GM21717 (cell line): ENCODE data around the gene SH3GLB2.
"Not testable (repeated sequence)": the region's sequence is repeated elsewhere in the genome, so short reads cannot be mapped to it uniquely, and the experiment has no call there.

Experiments used
- ATAC-seq: cut with Tn5 transposase; IDR thresholded peaks from one replicate; pipeline ENCODE4 v1.9.1; 2021; ENCODE audit warnings: mild to moderate bottlenecking, moderate library complexity; ENCODE audit not compliant: unreplicated experiment

SH3GLB2 gene

DNA sequence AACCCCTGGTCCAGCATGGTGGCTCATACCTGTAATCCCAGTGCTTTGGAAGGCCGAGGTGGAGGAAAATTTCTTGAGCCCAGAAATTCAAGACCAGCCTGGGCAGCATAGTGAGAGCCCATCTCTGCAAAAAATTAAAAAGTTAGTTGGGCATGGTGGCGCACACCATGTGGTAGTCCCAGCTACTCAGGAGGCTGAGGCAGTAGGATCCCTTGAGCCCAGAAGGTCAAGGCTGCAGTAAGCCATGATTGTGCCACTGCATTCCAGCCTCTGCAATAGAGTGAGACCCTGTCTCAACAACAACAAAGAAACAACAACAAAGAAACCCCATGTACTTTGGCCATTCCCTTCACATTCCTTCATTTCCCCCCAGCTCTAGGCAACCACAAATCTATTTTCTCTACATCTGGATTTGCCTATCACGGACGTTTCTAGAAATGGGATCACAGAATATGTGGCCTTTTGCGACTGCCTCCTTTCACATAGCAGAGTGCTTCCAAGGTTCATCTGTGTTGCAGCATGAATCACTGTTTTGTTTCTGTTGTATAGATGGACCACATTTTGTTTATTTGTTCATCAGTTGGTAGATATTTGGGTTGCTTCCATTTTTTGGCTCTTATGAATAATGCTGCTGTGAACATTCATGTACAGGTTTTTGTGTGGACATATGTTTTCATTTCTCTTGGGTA is 26.2 kb upstream of the SH3GLB2 start:
- no peak for ATAC-seq

DNA sequence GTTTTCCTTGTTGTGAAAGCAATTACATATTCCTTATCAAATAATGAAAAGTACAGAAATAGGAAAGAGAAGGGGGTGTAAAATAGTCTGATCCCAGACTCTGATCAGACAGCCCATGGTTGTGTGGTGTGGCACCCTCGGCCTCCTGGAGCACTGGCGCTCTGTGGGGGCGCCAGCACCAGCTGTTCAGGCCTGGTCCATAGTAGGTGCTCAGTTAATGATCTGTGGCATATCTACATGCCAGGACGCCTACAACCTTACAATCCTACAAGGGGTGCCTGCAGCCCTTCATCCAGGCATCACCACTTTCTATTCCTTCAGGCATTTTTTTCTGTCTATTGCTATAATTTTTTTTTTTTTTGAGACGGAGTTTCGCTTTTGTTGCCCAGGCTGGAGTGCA is 24.9 kb upstream of the SH3GLB2 start:
- no peak for ATAC-seq

DNA sequence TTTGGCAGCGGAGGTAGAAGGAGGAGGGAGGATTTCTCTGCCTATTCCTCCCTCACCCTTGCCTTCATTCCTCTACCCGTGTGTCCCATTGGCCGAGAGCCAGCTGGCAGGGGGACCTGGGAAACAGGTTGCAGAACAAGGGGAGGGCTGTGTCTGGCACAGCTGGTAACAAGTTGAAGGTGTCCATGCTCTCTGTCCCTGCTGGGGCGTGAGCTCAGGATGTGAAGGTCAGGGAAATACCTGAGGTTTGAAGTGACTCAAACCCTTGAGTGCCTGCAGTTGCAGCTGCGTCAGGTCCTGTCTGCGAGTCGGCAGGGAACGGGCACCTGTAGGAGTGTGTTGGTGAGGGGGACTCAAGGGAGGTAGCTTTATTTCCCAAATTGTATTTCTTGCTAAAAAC is 24.5 kb upstream of the SH3GLB2 start:
- ATAC-seq, result no peak

DNA sequence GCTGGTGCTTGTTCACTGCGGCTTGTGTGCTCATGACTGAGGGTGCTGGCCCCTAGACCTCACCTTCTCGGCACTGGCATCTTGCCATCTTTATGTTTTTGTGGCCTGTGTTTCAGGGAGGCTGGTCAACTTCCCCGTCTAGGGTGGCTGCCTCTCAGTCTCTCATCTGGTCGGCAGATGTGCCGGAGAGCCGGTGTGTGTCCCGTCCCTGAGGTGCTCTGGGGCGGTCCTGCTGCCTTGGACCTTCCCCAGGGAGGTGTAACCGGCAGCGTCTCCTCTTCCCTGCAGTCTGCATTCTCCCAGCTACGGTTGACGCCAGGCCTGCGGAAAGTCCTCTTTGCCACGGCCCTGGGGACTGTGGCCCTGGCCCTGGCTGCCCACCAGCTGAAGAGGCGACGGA is 13.9 kb upstream of the SH3GLB2 start:
- no peak for ATAC-seq

DNA sequence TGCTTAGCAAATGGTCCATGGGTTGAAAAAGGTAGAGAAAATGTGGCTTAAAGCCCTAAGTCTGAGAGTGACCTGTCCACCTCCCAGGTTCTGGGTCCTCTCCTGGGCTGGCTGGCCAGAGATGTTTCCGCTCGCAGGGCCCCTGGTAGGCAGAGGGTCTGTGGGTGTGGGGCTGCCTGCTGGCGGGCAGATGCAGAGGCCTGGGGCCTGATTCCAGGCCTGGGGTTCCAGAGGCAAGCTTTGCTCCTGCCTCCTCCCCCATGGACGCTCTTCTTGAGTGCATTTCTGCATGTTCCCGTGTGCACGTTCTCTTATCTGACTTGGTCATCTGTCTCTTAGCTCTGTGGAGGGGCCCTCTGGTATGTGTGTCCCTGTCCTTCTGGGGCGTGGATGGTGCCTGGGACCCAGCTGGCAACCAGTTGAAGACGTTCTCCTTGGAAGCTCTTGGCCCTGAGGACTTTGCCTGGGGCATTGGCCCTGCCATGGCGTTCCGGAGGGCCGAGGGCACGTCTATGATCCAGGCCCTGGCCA is 12.0 kb upstream of the SH3GLB2 start:
- ATAC-seq, result no peak

DNA sequence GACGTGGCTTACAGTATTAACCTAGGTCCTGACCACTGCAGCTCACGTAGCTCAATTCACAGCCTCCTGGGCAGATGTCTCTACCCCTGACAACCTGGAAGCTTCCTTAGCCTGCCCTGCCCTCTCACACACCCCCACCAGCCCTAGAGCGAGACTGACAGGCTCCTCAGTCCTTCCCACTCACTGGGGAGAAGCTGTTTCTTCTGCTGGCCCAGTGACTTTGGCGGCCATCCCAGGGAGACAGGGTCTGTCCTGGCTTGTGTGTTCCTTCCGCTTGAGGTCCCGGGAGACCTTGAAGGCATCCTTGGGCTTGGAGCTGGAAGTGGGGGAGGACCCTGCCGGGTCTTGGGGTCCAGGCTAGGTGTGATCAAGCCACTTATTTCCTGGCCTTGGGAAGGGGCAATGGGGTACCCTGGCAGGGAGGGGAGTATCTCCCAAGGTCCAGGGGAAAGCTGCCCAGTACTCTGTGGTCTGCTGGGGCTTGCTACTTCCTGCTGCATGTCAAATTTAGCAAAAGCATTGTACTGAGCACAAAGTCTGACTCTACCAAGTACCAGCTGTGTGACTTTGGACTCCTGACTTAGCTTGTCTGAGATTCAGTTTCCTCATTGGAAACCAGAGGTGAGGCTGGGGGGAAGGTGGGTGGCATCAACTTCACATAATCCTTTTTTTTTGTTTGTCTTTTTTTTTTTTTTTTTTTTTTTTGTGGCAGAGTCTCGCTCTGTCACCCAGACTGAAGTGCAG is 10.2 kb upstream of the SH3GLB2 start:
- ATAC-seq, result no peak

DNA sequence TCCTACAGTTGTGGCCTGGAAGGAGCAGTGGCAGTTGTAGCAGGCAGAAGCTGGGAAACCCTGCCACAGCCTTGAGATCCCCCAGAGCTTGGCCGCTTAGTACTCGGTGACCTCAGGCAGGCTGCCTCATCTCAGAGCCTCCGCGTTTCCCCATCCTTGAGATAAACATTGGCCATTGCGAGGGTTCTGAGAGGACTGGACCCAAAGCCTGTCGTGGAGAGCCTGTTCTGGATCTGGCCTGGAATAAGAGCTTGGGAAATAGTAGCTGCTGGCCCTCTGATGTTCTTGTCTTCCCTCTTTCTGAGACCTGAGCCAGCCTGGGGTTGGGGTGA is 9.6 kb upstream of the SH3GLB2 start:
- ATAC-seq, result no peak

DNA sequence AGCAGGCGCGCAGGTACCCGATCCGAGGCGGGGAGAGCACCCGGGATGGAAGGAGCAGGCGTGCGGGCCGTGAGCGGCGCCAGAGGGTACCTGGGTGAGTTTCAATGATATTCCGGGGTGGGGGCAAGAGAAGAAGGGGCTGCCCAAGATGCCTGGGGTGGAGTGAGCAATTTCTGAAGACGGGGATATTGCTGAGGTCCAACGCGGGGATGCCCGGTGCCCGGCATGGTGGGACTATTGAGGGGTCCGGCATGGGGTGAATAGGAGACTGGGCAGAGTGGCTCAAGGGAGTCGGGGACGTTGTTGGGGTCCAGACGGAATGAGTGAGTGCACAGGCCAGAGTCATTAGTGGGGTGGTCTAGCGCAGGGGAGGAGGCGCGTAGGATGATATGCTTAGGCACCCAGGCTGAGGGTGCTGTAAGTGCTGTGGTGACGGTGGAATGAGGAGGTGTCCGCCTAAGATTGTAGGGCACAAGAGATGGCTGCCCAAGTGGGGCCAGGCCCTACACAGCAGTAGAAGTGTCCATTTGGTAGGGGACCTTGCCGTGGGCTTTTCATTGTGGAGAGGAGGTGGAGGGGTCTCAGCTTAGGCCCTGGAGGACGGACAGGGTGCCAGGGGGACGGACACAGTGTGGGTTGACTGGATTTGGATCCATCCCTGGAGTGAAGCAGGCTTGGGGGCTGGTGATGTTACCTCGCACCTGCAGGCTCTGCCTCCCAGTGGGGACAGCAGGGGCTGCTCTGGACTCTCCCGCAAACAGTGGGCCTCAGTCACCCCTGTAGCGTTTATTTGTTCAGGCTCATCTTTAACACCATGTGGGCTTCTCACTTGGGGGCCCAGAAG is 9.0 kb upstream of the SH3GLB2 start:
- ATAC-seq, result no peak

DNA sequence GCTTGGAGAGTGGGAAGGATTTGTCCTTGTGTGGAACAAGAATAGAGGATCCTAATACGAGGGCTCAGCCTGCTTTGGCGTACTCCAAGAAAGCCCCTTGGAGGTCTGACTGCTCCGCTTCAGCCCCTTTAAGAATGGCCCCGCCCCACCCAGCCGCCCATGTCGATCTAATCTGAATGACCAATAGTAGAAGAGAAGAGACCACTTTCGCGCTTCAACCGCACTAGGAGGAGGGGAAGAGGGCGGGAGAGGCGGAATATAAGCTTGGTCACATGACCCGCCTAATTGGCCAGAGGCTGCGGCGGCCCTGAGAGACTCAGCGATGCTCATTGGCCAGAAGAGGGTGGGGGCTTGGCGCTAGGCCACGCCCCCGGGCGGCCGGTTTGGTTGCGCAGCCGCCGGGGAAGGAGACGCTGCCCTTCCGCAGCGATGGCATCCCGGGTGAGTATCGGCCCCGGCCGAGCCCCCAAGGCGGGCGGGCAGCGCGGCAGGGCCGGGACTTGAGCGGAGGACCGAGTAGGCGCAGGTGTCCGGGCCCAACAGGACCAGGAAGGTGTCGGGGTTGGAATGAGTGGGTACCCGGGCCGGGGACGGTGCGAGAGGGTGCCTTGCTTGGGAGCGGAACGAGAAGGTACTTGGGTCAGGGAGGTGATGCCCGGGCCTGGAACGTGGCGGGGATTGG is 8.3 kb upstream of the SH3GLB2 start, which contains the start of gene MIGA2:
TSS of gene MIGA2 (plus strand) at position 386 of the 682 bp plus-strand sequence. CDS start 3,969 bp downstream, outside the sequence.
- ATAC-seq, result peak; percentile 90

DNA sequence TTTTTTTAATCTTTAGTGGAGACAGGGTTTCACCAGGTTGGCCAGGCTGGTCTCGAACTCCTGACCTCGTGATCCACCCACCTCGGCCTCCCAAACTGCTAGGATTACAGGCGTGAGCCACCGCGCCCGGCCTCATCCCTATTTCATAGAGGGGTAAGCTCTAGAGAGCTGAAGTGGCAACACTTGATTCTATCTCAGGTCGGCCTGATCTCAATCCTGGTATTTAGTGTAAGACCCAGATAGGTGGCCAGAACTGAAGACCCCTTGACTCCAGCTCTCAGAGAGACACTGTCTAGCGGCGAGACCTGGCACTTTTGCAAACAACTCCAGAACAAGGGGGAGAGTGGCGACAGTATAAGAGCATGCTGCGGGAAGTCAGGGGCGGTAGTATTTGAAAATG is 7.7 kb upstream of the SH3GLB2 start:
- not testable (repeated sequence) for ATAC-seq

DNA sequence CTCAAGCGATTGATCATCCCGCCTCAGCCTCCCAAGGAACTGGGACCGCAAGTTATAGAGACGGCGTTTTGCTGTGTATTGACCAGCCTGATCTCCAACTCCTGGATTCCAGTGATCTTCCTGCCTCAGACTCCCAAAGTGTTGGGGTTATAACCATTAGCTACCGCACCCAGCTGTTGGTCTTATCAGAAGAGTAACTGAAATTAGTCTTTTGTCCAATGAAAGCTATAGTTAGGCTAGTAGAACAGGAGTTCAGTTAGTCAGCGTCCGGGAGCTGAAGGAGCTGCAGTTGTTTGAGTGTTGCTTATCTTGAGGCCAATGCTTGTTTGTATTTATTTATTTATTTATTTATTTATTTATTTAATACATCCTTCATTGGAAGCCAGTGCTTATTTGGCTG is 5.1 kb upstream of the SH3GLB2 start:
- ATAC-seq, result no peak

DNA sequence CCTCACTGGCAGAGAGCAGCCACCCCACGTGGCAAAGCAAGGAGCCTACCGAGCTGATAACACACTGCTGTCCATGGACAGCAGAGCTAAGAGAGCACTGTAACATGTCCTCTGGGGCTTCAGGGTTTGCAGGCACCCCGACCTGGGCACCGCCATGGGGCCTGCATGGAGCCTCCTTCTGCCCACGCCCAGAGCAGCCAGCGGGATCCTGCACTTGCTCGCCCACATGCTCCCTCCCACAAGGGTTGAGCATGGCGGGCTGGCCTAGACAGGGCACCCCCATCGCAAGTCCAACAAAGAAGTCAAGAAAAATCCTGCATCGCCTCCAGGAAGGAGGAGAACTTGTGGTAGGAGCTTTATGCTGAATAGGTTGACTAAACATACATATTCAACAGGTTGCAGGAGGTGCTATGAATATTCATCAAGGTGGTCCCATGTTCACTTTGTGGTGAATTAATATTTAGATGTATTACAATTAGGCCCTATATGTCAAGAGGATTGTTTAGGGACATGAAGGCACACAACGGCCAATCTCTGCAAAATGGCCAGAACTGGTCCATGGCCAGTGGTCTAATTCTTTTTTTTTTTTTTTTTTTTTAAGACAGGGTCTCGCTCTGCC is 4.5 kb upstream of the SH3GLB2 start:
- no peak for ATAC-seq

DNA sequence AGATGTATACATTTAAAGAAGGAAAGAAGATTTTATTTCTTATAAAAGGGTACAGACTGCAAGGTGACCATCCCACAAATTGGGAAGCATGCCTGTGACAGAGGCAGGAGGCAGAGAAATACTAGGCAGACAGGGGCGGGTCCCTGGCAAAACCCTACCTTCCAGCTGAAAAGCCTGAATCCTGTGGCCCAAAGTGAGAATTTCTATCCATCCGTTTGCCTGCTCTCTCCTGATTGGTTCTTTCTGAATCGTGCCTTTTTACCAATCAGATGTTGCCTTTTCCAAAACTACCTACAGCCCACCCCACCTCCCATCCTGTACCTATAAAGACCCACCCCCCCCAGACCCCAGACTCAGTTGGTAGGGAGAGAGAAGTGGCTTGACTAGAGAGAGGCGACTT is 3.4 kb upstream of the SH3GLB2 start:
- ATAC-seq, result no peak

DNA sequence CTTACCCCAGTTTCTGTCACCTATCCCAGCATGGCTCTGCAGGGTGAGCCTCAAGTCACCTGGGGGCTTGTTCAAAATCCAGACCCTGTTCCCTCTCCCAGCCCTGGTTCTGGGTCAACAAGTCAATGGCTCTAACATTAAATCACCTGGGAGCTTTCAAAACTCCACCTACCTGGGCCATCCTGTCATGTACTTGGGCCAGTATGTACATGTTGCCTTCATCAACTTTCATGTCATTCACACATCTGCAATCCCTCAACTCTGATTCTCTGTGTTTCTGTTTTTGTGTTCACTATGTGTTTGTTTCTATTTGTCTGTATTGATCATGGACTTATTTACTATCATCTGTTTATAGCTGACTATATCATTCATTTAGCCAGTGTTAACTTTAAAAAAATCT is 2.1 kb upstream of the SH3GLB2 start:
- ATAC-seq, result no peak

DNA sequence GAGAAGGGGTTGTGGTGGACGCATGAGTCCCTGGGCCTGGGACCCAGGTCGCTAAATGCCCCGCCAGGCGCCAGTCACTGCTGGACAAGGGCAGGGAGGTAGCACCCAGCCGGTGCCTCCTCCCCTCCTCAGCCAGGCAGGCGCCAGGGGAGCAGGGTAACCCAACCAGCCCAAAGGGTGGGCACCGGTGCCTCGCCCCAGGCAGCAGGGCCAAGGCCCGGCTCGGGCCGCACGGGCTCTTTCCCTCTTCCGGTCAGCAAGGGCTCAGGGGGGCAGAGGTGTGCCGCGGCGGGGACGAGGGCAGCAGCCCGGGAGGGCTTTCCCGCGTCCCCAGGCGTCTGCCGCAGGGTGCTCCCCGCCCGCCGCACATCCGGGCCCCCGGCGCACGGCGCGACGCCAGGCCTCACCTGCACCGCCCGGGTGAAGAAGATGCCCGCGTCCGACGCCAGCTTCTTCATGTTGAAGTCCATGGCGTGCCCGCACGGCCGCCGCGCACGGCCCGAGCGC is 393 bp downstream of the SH3GLB2 start:
- peak; percentile 26 for ATAC-seq

DNA sequence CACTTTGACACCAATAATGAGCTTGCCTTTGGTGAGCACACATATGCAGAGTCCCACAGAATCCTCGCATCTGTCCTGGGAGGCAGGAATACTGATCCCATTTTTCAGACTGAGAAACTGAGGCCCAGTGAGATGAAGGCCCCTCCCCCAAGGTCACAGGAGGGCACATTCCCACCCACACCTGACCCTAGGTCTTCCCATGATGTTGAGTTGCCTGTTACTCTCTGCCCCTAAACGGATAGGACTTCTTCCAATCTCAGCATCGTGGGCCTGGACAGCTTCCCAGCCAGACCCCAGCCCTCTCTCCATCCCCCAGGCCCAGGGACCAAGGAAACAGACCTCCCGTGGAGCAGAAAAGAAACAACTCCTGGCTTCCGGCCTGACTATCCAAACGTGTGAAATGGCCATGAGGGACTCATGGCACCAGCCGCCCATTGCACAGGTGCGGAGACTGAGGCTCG is 877 bp downstream of the SH3GLB2 start:
- peak; percentile 8 for ATAC-seq

DNA sequence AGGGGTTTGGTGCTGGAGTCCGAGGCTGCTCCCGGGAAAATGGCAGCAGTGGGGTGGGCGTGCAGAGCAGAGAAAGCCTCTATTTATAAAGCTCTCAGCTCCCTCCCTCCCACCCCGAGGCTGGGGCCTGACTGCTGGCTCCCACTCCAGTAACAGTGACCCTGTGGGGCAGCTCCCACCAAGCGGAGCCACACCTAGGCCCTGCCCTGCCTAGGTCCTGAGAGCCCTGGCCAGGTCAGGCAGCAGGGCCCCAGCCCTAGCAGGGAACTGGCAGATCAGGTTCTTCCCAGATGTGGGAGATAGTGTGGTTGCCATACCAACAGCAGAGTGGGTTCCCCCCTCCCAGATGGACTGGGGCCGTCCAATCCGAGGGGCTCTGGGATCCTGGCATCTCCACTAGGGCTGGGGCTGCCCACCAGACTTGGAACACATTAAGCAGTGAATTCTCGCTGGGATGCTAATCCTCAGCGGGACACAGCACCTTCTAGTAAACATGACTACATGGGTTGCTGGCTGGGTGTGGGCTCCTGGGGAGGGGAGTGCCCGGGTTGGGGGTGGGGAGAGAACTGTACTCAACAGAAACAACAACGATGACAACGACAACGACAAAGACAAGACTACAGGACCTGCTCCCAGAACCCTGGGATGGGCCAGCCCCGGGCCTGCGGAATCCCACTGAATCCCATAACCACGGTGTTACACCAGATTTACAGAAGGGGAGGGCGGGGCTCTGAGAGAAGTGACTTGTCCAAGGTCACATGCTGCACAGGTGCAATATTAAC is 1.5 kb downstream of the SH3GLB2 start:
- ATAC-seq, result no peak

DNA sequence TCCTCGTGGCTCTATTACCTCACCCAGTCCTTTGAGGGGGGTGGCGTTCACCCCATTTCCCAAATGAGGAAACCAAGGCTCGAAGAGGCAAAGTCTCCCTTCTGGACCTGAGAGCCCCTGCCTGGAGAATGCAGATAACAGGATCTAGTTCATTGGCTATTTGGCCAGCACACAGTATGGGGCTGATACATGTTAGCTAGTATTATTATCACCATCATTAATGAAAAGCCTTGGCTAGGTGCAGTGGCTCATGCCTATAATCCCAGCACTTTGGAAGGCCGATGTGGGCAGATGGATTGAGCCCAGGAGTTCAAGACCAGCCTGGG is 4.3 kb downstream of the SH3GLB2 start:
- ATAC-seq, result no peak

DNA sequence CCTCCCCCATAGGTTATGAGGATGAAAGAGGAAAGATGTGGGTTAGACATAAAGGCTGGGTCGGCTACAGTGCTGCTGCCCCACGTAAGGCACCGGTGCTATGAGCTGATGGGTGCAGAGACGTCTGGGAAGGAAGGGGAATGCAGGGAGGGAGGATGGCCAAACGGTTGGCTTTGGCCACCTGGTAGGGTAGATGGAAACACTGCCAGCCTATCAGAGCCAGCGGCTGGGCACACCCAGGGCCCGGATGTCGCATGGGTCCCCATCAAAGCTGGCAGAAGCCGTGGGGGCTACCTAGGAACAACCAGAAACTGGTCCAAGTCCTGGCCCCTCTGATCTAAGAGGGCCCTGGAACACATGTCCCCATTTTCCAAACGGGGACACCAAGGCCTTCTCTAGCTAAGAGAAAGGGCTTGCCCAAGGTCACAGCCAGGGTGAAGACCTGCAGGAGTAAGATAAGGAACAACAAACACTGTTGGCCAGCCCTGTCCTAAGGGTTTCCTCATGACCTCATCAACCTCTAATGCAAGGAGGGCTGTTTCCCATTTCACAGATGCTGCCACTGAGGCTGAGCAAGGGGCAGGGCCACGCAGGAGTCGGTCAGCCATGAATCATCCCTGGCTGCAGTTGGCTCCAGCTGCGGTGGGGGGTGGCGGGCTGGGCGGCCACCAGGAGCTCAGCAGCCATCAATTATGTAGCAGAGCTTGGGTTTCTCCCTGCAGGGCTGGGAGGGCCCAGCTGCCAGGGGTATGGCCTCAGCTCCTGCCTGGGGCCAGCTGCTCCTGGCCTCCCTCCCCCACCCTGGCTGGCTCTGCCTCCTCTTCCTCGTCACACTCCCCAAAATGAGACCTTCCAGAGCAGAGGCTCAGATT is 4.9 kb downstream of the SH3GLB2 start:
- no peak for ATAC-seq
